Keratinocyte (primary cell): ENCODE measurements around the gene MED4. TPM values are rescaled to one million over a fixed set of nuclear protein-coding genes. Genes with fewer than 3 reads are reported as not detected.

Experiments
- DNase-seq: peaks from one replicate; pipeline ENCODE4 v3.0.0-alpha.2; 2011; ENCODE audit warnings: low read depth, missing footprints, low spot score
- FAIRE-seq: peaks from 2 replicates; lab custom pipeline; 2011; peaks lifted over from hg19 to GRCh38; lab: Jason Lieb, UNC
- H2AFZ ChIP-seq: 2 replicates; pipeline ENCODE4 v1.6.0; 2012; ENCODE audit warnings: low read length, control low read depth, inconsistent platforms; ENCODE audit not compliant: control insufficient read depth
- H3K27ac ChIP-seq: 2 replicates; pipeline ENCODE4 v1.5.1; 2011; ENCODE audit warnings: low read length; ENCODE audit not compliant: control insufficient read depth, insufficient read depth
- H3K27me3 ChIP-seq: 3 replicates; pipeline ENCODE4 v1.6.0; 2011; ENCODE audit warnings: low read length; ENCODE audit not compliant: control insufficient read depth, insufficient read depth; ENCODE audit errors: extremely low read depth
- H3K36me3 ChIP-seq, 2 experiments: 2 replicates in 1 of 2; 3 replicates in 1 of 2; pipeline ENCODE4 v1.5.1; 2011; ENCODE audit warnings: low read length in 2 of 2, mild to moderate bottlenecking in 1 of 2; ENCODE audit not compliant: control insufficient read depth in 2 of 2, insufficient read depth in 2 of 2; ENCODE audit errors: extremely low read depth in 1 of 2
- H3K4me1 ChIP-seq: 3 replicates; pipeline ENCODE4 v1.5.1; 2011; ENCODE audit warnings: low read length; ENCODE audit not compliant: control insufficient read depth, insufficient read depth; ENCODE audit errors: extremely low read depth
- H3K4me2 ChIP-seq: 3 replicates; pipeline ENCODE4 v1.6.0; 2011; ENCODE audit warnings: low read depth, low read length; ENCODE audit not compliant: control insufficient read depth, insufficient read depth; ENCODE audit errors: extremely low read depth
- H3K4me3 ChIP-seq, 3 experiments: fragments of 200-600 bp in 1 of 3; sonication (generic) in 1 of 3; 2 replicates in 2 of 3; 3 replicates in 1 of 3; pipeline ENCODE4 v1.5.1; 2011 to 2016; ENCODE audit warnings: low read length in 3 of 3, mild to moderate bottlenecking in 3 of 3, control low read depth in 2 of 3, inconsistent platforms in 1 of 3, low read depth in 1 of 3, mixed read lengths in 1 of 3, mixed run types in 1 of 3, moderate library complexity in 1 of 3; ENCODE audit not compliant: control insufficient read depth in 2 of 3, insufficient read depth in 2 of 3; ENCODE audit errors: extremely low read depth in 1 of 3
- H3K79me2 ChIP-seq: 2 replicates; pipeline ENCODE4 v1.6.0; 2012; ENCODE audit warnings: low read length; ENCODE audit not compliant: control insufficient read depth, insufficient read depth
- H3K9ac ChIP-seq: 3 replicates; pipeline ENCODE4 v1.6.0; 2011; ENCODE audit warnings: low read length; ENCODE audit not compliant: control insufficient read depth, insufficient read depth; ENCODE audit errors: extremely low read depth
- H3K9me1 ChIP-seq: 3 replicates; pipeline ENCODE4 v1.6.0; 2011; ENCODE audit warnings: low read length; ENCODE audit not compliant: control insufficient read depth, insufficient read depth; ENCODE audit errors: extremely low read depth
- H3K9me3 ChIP-seq: 2 replicates; pipeline ENCODE4 v1.5.1; 2012; ENCODE audit warnings: low read depth, low read length; ENCODE audit not compliant: control insufficient read depth
- H4K20me1 ChIP-seq: 3 replicates; pipeline ENCODE4 v1.6.0; 2011; ENCODE audit warnings: low read length; ENCODE audit not compliant: control insufficient read depth, insufficient read depth; ENCODE audit errors: extremely low read depth
- CTCF ChIP-seq, 3 experiments: IDR thresholded peaks in 1 of 3; conservative IDR thresholded peaks in 1 of 3; optimal IDR thresholded peaks in 1 of 3; 2 replicates in 2 of 3; 3 replicates in 1 of 3; pipeline versions ENCODE3 to v1.5.1; 2011; ENCODE audit warnings: low read length in 3 of 3, mild to moderate bottlenecking in 3 of 3, moderate library complexity in 2 of 3, control low read depth in 1 of 3, inconsistent platforms in 1 of 3; ENCODE audit not compliant: insufficient read depth in 2 of 3; ENCODE audit errors: extremely low read depth in 1 of 3
- EZH2 ChIP-seq: IDR thresholded peaks from one replicate; pipeline ENCODE4 v1.6.1; 2012; ENCODE audit warnings: inconsistent platforms, mild to moderate bottlenecking, low read length, moderate library complexity
- dilution Hi-C: fragments of 300-500 bp; cut with MboI; formaldehyde crosslinking; loops from one replicate; pipeline ENCODE4 v1.7.0; 2020; ENCODE audit warnings: low sequenced_read_pairs; ENCODE audit not compliant: extremely low pct_ligation_motif_present
- polyA plus RNA-seq, 5 experiments: library from polyadenylated mRNA; depleted of rRNA in 3 of 5; stranded (reverse) in 3 of 5; stranded (forward) in 1 of 5; unstranded in 1 of 5; fragments of >200 nt; gene quantifications; 1 replicate in 1 of 5; 2 replicates in 3 of 5; 3 replicates in 1 of 5; pipeline versions ENCODE4 v1.2.1 to v1.2.3, GENCODE V29; 2011 to 2012; ENCODE audit warnings: missing spikeins in 2 of 5, low read depth in 1 of 5, low replicate concordance in 1 of 5

The MED4 gene
- polyA plus RNA-seq, 1 donor (not counting 4 experiments of a cell fraction or from before 2014, with no cell fraction given), result 62.4 TPM

- H4K20me1 ChIP-seq, result no peaks in the 10 kb centered on the region
- no peak for TF ChIP-seq EZH2
- TF ChIP-seq CTCF (optimal IDR thresholded peaks at IDR 0.05 in 1 of 3, IDR thresholded peaks at IDR 0.05 in 1 of 3, conservative IDR thresholded peaks at IDR 0.05 in 1 of 3; ENCODE audit: extremely low read depth in 1 of 3, insufficient read depth in 2 of 3, low read length in 3 of 3), result no peak
- no peaks in the 10 kb centered on the region for H3K9me1 ChIP-seq
- no peaks in the 10 kb centered on the region for H3K27me3 ChIP-seq
- no peak for FAIRE-seq
- H3K9me3 ChIP-seq, result no peaks in the 10 kb centered on the region
- H3K27ac ChIP-seq, result no peak overlapping the region
- H3K79me2 ChIP-seq, result no peaks in the 10 kb centered on the region
- H3K4me1 ChIP-seq, result peaks cover 10% of the 10 kb centered on the region
- no peak for DNase-seq
- dilution Hi-C loops, result no loop called here
- H3K36me3 ChIP-seq, result no peaks in the 10 kb centered on the region
- H3K4me2 ChIP-seq, result no peak overlapping the region
- H3K4me3 ChIP-seq, result no peak overlapping the region
- no peak overlapping the region for H2AFZ ChIP-seq
- H3K9ac ChIP-seq, result no peak overlapping the region
Observed at GRCh38 chr13:48120241-48120640, 25.3 kb upstream of the MED4 start.

GRCh38 chr13:48118030-48118429 lies 23.1 kb upstream of the MED4 start:
- Histone ChIP-seq H3K4me2 (no peak overlapping the region), H2AFZ (no peak overlapping the region), H3K4me1 (peaks cover 7% of the 10 kb centered on the region), H3K4me3 (no peak overlapping the region), H4K20me1 (no peaks in the 10 kb centered on the region), H3K9me3 (no peaks in the 10 kb centered on the region), H3K27me3 (no peaks in the 10 kb centered on the region), H3K9me1 (no peaks in the 10 kb centered on the region), H3K36me3 (no peaks in the 10 kb centered on the region), H3K27ac (no peak overlapping the region), H3K79me2 (no peaks in the 10 kb centered on the region), H3K9ac (no peak overlapping the region)
- DNase-seq, result no peak
- no peak for FAIRE-seq
- no peak for TF ChIP-seq EZH2
- TF ChIP-seq CTCF (optimal IDR thresholded peaks at IDR 0.05 in 1 of 3, IDR thresholded peaks at IDR 0.05 in 1 of 3, conservative IDR thresholded peaks at IDR 0.05 in 1 of 3; ENCODE audit: extremely low read depth in 1 of 3, insufficient read depth in 2 of 3, low read length in 3 of 3), result no peak
- dilution Hi-C loops, result no loop called here
